ENCODE measurements around the gene PPP1R16B.

Gene PPP1R16B

GRCh38 chr20:38805502-38805957, at the start of gene PPP1R16B:
Gene PPP1R16B (plus strand): TSS chr20:38805697. CDS start chr20:38835926, 30,229 bp downstream.
- DNase-seq = no peak

GRCh38 chr20:38757145-38757775, 48.2 kb upstream of the PPP1R16B start:
- no peak for DNase-seq

GRCh38 chr20:38759106-38759505, 46.4 kb upstream of the PPP1R16B start:
- DNase-seq = no peak

- DNase-seq = no peak
These were observed 44.5 kb upstream of the PPP1R16B start for GRCh38 chr20:38760978-38761377.

- no peak for DNase-seq
These were observed 43.3 kb upstream of the PPP1R16B start for GRCh38 chr20:38762174-38762573.

GRCh38 chr20:38763616-38764015, 41.9 kb upstream of the PPP1R16B start:
- no peak for DNase-seq

GRCh38 chr20:38764567-38765318, 40.8 kb upstream of the PPP1R16B start:
- no peak for DNase-seq

GRCh38 chr20:38766071-38766470, 39.4 kb upstream of the PPP1R16B start:
- no peak for DNase-seq

- DNase-seq = no peak
These were observed 35.9 kb upstream of the PPP1R16B start for GRCh38 chr20:38769376-38770295.

- no peak for DNase-seq
These were observed 35.0 kb upstream of the PPP1R16B start for GRCh38 chr20:38770546-38770945.

- DNase-seq = no peak
These were observed 34.5 kb upstream of the PPP1R16B start for GRCh38 chr20:38770970-38771369.

GRCh38 chr20:38771621-38772020, 33.9 kb upstream of the PPP1R16B start:
- DNase-seq = no peak

GRCh38 chr20:38774167-38774566, 31.3 kb upstream of the PPP1R16B start:
- no peak for DNase-seq

- no peak for DNase-seq
These were observed 29.1 kb upstream of the PPP1R16B start for GRCh38 chr20:38776363-38776762.

GRCh38 chr20:38779247-38780097, 26.0 kb upstream of the PPP1R16B start:
- DNase-seq = no peak

GRCh38 chr20:38782275-38782674, 23.2 kb upstream of the PPP1R16B start:
- no peak for DNase-seq

- DNase-seq = no peak
These were observed 17.6 kb upstream of the PPP1R16B start for GRCh38 chr20:38787870-38788269.

GRCh38 chr20:38789503-38790199, 15.8 kb upstream of the PPP1R16B start:
- no peak for DNase-seq

- DNase-seq = peak; percentile 19
These were observed 15.1 kb upstream of the PPP1R16B start for GRCh38 chr20:38790200-38791053.

- DNase-seq = no peak
These were observed 14.2 kb upstream of the PPP1R16B start for GRCh38 chr20:38791291-38791690.

GRCh38 chr20:38791940-38792339, 13.6 kb upstream of the PPP1R16B start:
- no peak for DNase-seq

All from NCI-H1436 treated with DMSO at 0.1 percent for 48 hours (cell line).